Measurements from ENCODE around the gene MAGOHB. TPM values are rescaled to one million over a fixed set of nuclear protein-coding genes. Genes with fewer than 3 reads are reported as not detected.

The MAGOHB gene
- total RNA-seq, 3 donors from 2014 or later (not counting 1 experiment from before 2014, with no cell fraction given): 13.0 to 16.3 (median 13.1) TPM

DNA sequence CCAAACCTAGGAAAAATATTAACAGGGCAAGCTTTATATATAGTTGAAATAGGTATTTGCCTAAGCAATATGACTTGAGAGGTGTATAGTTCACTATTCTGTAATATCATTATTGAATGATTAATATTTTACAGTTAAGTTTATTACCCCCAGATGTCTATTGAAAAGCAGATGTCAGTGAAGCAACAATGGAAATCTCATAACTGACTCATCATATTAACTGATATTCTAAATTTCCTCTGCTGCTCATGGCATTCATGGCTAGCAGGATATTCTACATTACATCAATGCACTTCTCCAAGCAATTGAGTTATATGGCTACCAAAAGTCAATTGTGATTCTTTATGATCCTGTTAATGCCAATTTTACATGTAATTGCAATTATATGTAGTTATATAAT, 9.7 kb upstream of the MAGOHB start:
- intact Hi-C loops (cut with micrococcal nuclease): no loop called here
- ATAC-seq (no peak), DNase-seq (no peak)
- Histone ChIP-seq H3K4me3 (ENCODE audit: low read length) (no peak overlapping the region), H3K36me3 (ENCODE audit: control insufficient read depth, insufficient read depth, low read length) (peaks cover 15% of the 10 kb centered on the region), H3K27ac (ENCODE audit: low read length) (no peak overlapping the region), H3K4me1 (ENCODE audit: control insufficient read depth, insufficient read depth, low read length) (no peaks in the 10 kb centered on the region), H3K27me3 (ENCODE audit: control insufficient read depth, insufficient read depth, low read length) (no peaks in the 10 kb centered on the region), H3K9me3 (ENCODE audit: control insufficient read depth, insufficient read depth, low read length) (no peaks in the 10 kb centered on the region)
- Mint-ChIP-seq H3K27me3 (ENCODE audit: low read depth in 2 of 2) (peaks cover 6 to 11% of the 10 kb centered on the region in 2 donors), H3K9me3 (no peaks in the 10 kb centered on the region), H3K4me1 (no peaks in the 10 kb centered on the region), H3K4me3 (no peak overlapping the region), H3K27ac (no peak overlapping the region), H3K36me3 (no peaks in the 10 kb centered on the region)
- TF ChIP-seq, protein P1, sequence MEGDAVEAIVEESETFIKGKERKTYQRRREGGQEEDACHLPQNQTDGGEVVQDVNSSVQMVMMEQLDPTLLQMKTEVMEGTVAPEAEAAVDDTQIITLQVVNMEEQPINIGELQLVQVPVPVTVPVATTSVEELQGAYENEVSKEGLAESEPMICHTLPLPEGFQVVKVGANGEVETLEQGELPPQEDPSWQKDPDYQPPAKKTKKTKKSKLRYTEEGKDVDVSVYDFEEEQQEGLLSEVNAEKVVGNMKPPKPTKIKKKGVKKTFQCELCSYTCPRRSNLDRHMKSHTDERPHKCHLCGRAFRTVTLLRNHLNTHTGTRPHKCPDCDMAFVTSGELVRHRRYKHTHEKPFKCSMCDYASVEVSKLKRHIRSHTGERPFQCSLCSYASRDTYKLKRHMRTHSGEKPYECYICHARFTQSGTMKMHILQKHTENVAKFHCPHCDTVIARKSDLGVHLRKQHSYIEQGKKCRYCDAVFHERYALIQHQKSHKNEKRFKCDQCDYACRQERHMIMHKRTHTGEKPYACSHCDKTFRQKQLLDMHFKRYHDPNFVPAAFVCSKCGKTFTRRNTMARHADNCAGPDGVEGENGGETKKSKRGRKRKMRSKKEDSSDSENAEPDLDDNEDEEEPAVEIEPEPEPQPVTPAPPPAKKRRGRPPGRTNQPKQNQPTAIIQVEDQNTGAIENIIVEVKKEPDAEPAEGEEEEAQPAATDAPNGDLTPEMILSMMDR (IDR thresholded peaks at IDR 0.05): no peak

DNA sequence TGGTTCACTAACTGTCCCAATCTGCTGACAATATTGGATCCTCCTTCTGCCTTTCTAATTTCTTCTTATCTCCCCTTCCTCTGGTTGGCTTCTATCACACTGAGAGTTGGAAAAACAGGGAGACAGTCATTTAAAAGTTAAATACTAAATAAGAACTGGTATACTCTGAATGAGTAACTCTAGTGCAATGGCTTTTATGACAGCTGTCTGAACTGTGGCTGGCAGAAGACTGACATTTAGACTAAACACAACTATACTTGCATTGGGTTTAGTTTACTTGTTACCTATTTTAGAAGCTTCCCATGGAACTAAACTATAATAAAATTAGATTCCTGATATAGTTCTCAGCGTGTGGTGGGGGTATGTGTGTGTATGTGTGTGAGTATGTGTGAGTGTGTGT, 7.9 kb upstream of the MAGOHB start:
- H3K9me3 ChIP-seq (ENCODE audit: control insufficient read depth, insufficient read depth, low read length): no peaks in the 10 kb centered on the region
- ATAC-seq: no peak
- H3K4me1 ChIP-seq (ENCODE audit: control insufficient read depth, insufficient read depth, low read length): no peaks in the 10 kb centered on the region
- TF ChIP-seq, protein P1 (IDR thresholded peaks at IDR 0.05): no peak
- intact Hi-C loops (cut with micrococcal nuclease): no loop called here
- DNase-seq: no peak
- peaks cover 11% of the 10 kb centered on the region for H3K36me3 ChIP-seq (ENCODE audit: control insufficient read depth, insufficient read depth, low read length)
- Mint-ChIP-seq H3K4me3 (no peak overlapping the region), H3K4me1 (no peaks in the 10 kb centered on the region), H3K27ac (no peak overlapping the region), H3K9me3 (no peaks in the 10 kb centered on the region), H3K36me3 (no peaks in the 10 kb centered on the region), H3K27me3 (ENCODE audit: low read depth in 2 of 2) (peaks cover 6 to 8% of the 10 kb centered on the region in 2 donors)
- no peak overlapping the region for H3K27ac ChIP-seq (ENCODE audit: low read length)
- no peaks in the 10 kb centered on the region for H3K27me3 ChIP-seq (ENCODE audit: control insufficient read depth, insufficient read depth, low read length)
- no CpG with 5 or more reads among the region's 1 CpG for WGBS (ENCODE audit: insufficient coverage)
- H3K4me3 ChIP-seq (ENCODE audit: low read length): no peak overlapping the region

DNA sequence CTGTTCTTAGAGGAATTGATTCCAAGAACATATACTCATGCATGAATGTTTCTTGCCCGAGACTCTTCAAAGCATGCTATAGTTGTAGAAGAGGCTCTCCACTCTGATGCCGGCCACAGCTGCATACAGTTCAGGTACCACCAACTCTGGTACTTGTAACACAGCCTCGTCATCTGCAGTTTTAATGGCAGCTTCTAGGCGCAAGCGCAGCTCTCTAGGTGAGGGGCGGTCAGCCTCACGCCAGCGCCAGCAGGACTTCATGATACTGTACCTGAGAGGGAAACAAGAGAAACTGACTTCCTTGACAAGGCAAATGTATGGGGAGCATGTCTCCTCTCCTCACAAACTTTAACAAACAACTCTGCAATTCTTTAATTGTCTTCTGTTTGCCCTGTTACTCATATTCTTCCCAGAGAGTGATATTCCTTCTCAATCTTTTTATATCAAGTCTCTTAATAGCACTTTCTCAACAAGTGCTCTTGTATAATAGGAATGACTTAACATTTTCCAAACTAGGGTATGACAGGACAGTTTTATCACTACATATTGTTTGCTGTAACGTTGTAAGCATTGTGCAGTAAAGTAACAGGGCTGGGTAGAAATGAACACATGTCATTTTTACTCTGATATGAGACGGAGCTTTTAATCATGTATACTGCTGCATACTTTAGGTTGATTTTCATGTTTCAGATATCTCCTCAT, 6.8 kb upstream of the MAGOHB start:
- H3K27me3 ChIP-seq (ENCODE audit: control insufficient read depth, insufficient read depth, low read length): no peaks in the 10 kb centered on the region

More for the DNA sequence above, 6.8 kb upstream of the MAGOHB start:
- H3K36me3 ChIP-seq (ENCODE audit: control insufficient read depth, insufficient read depth, low read length): peaks cover 9% of the 10 kb centered on the region
- no peak for DNase-seq
- Mint-ChIP-seq H3K36me3 (no peaks in the 10 kb centered on the region), H3K9me3 (no peaks in the 10 kb centered on the region), H3K4me3 (no peak overlapping the region), H3K27me3 (ENCODE audit: low read depth in 2 of 2) (peaks cover 6 to 8% of the 10 kb centered on the region in 2 donors), H3K27ac (no peak overlapping the region), H3K4me1 (no peaks in the 10 kb centered on the region)
- no peak overlapping the region for H3K4me3 ChIP-seq (ENCODE audit: low read length)
- WGBS (ENCODE audit: insufficient coverage): 92% methylated on average over 8 of the region's 10 CpGs
- TF ChIP-seq, protein P1 (IDR thresholded peaks at IDR 0.05): no peak
- no peaks in the 10 kb centered on the region for H3K9me3 ChIP-seq (ENCODE audit: control insufficient read depth, insufficient read depth, low read length)
- intact Hi-C loops (cut with micrococcal nuclease): no loop called here
- no peaks in the 10 kb centered on the region for H3K4me1 ChIP-seq (ENCODE audit: control insufficient read depth, insufficient read depth, low read length)
- no peak overlapping the region for H3K27ac ChIP-seq (ENCODE audit: low read length)
- no peak for ATAC-seq
